CD14-positive monocyte (primary cell): ENCODE results near the gene CACTIN. TPM values are rescaled to one million over a fixed set of nuclear protein-coding genes. Genes with fewer than 3 reads are reported as not detected.

Experiments
- DNase-seq, 3 donors: peaks; one replicate each; pipeline ENCODE4 v3.0.0-alpha.2; 2011 to 2022
- H2AFZ ChIP-seq: 2 replicates; pipeline ENCODE4 v1.6.0; 2012; ENCODE audit warnings: mild to moderate bottlenecking, low read depth, low read length, inconsistent platforms; ENCODE audit not compliant: insufficient read depth, poor library complexity, severe bottlenecking
- H3K27ac ChIP-seq, 2 donors: 1 replicate in 1 of 2; 2 replicates in 1 of 2; pipeline ENCODE4 v1.5.1; 2012 to 2013; ENCODE audit warnings: low read length in 2 of 2, control low read depth in 1 of 2, inconsistent platforms in 1 of 2, low read depth in 1 of 2, mild to moderate bottlenecking in 1 of 2
- H3K27me3 ChIP-seq, 2 donors: one replicate each; pipeline versions ENCODE4 v1.6.0 to v1.6.1; 2011 to 2013; ENCODE audit warnings: low read length in 2 of 2; ENCODE audit not compliant: control insufficient read depth in 2 of 2, insufficient read depth in 2 of 2
- H3K36me3 ChIP-seq, 2 donors: replicated peaks in 1 of 2; 1 replicate in 1 of 2; 2 replicates in 1 of 2; pipeline versions ENCODE4 v1.5.1 to v1.6.1; 2012 to 2013; ENCODE audit warnings: low read length in 2 of 2, control low read depth in 1 of 2, inconsistent platforms in 1 of 2, mild to moderate bottlenecking in 1 of 2; ENCODE audit not compliant: insufficient read depth in 2 of 2, control insufficient read depth in 1 of 2
- H3K4me1 ChIP-seq, 2 donors: 1 replicate in 1 of 2; 2 replicates in 1 of 2; pipeline versions ENCODE4 v1.5.1 to v1.6.1; 2012 to 2013; ENCODE audit warnings: low read length in 2 of 2, control low read depth in 1 of 2, inconsistent platforms in 1 of 2, mild to moderate bottlenecking in 1 of 2, moderate library complexity in 1 of 2; ENCODE audit not compliant: insufficient read depth in 2 of 2, control insufficient read depth in 1 of 2
- H3K4me2 ChIP-seq: replicated peaks from 2 replicates; pipeline ENCODE3; 2012; ENCODE audit warnings: low read length, moderate library complexity, mild to moderate bottlenecking; ENCODE audit not compliant: poor library complexity, severe bottlenecking; ENCODE audit errors: extremely low read depth
- H3K4me3 ChIP-seq, 3 experiments: fragments of 200-600 bp in 1 of 3; sonication (generic) in 1 of 3; replicated peaks in 1 of 3; 1 replicate in 2 of 3; 2 replicates in 1 of 3; pipeline ENCODE4 v1.5.1; 2011 to 2013; ENCODE audit warnings: low read length in 3 of 3, mild to moderate bottlenecking in 3 of 3, control low read depth in 2 of 3, low read depth in 2 of 3, inconsistent platforms in 1 of 3, moderate library complexity in 1 of 3
- H3K79me2 ChIP-seq: 2 replicates; pipeline ENCODE4 v1.6.0; 2012; ENCODE audit warnings: mild to moderate bottlenecking, control low read depth, inconsistent platforms, low read length, moderate library complexity; ENCODE audit not compliant: insufficient read depth
- H3K9ac ChIP-seq: 2 replicates; pipeline ENCODE4 v1.6.0; 2017; ENCODE audit warnings: low read length, mild to moderate bottlenecking; ENCODE audit not compliant: insufficient read depth, poor library complexity, severe bottlenecking
- H3K9me3 ChIP-seq, 2 donors: replicated peaks in 1 of 2; 1 replicate in 1 of 2; 2 replicates in 1 of 2; pipeline versions ENCODE4 v1.5.1 to v1.6.1; 2012 to 2013; ENCODE audit warnings: low read length in 2 of 2, control low read depth in 1 of 2; ENCODE audit not compliant: control insufficient read depth in 1 of 2, insufficient read depth in 1 of 2
- H4K20me1 ChIP-seq: 2 replicates; pipeline ENCODE4 v1.6.0; 2012; ENCODE audit warnings: mild to moderate bottlenecking, low read length, control low read depth, moderate library complexity; ENCODE audit not compliant: insufficient read depth
- H3K27ac Mint-ChIP-seq, 7 donors: one replicate each; pipeline ENCODE4 v1.8.0; 2020; ENCODE audit warnings: mild to moderate bottlenecking in 7 of 7, mixed read lengths in 7 of 7, moderate library complexity in 6 of 7, inconsistent platforms in 2 of 7
- H3K27me3 Mint-ChIP-seq, 3 donors: one replicate each; pipeline ENCODE4 v1.8.0; 2021 to 2022; ENCODE audit warnings: low read depth in 3 of 3, mild to moderate bottlenecking in 3 of 3, mixed read lengths in 3 of 3, moderate library complexity in 3 of 3, inconsistent platforms in 1 of 3
- H3K36me3 Mint-ChIP-seq, 2 donors: one replicate each; pipeline ENCODE4 v1.8.0; 2020; ENCODE audit warnings: mixed read lengths in 2 of 2, inconsistent platforms in 1 of 2, mild to moderate bottlenecking in 1 of 2
- H3K4me1 Mint-ChIP-seq: one replicate; pipeline ENCODE4 v1.8.0; 2020; ENCODE audit warnings: mild to moderate bottlenecking, mixed read lengths
- H3K4me3 Mint-ChIP-seq, 2 donors: one replicate each; pipeline ENCODE4 v1.8.0; 2020; ENCODE audit warnings: mild to moderate bottlenecking in 2 of 2, mixed read lengths in 2 of 2, moderate library complexity in 1 of 2
- H3K9me3 Mint-ChIP-seq, 7 donors: one replicate each; pipeline ENCODE4 v1.8.0; 2020 to 2022; ENCODE audit warnings: mixed read lengths in 7 of 7, mild to moderate bottlenecking in 6 of 7, moderate library complexity in 6 of 7, inconsistent platforms in 2 of 7
- WGBS: methylation state at CpG from one replicate; pipeline ENCODE4 v1.1.5; 2013; ENCODE audit warnings: missing lambda C conversion rate; ENCODE audit not compliant: insufficient coverage; 5-methylcytosine and 5-hydroxymethylcytosine counted together
- intact Hi-C, 2 donors: fragments of 100-400 bp; cut with micrococcal nuclease; formaldehyde crosslinking; loops; one replicate each; pipeline versions ENCODE4 v1.15.0 to v1.15.1; 2023
- polyA plus RNA-seq, 3 donors: library from polyadenylated mRNA; depleted of rRNA in 1 of 3; unstranded in 2 of 3; stranded (reverse) in 1 of 3; fragments of 300-500 nt in 2 of 3; fragments of >200 nt in 1 of 3; fragmentation: Illumina TruSeq in 2 of 3; gene quantifications; 1 replicate in 2 of 3; 2 replicates in 1 of 3; pipeline ENCODE4 v1.2.3, GENCODE V29; 2012 to 2021
- TF ChIP-seq, protein P1 (sequence below): fragments of 200-600 bp; IDR thresholded peaks from one replicate; pipeline ENCODE4 v1.8.0; 2022; ENCODE audit warnings: antibody characterized with exemption, mild to moderate bottlenecking

Gene CACTIN
- polyA plus RNA-seq, 3 donors: 2.5 to 19.4 (median 3.0) TPM

- peaks cover 32 to 68% of the 10 kb centered on the region in 2 donors for H3K36me3 Mint-ChIP-seq
- H3K4me1 ChIP-seq: no peaks in the 10 kb centered on the region
- no peaks in the 10 kb centered on the region for H3K79me2 ChIP-seq
- no peaks in the 10 kb centered on the region for H3K4me1 Mint-ChIP-seq
- H3K27me3 Mint-ChIP-seq: peaks cover 0 to 2% (median 2%) of the 10 kb centered on the region in 3 donors
- peaks cover 55% of the 10 kb centered on the region in 2 donors for H3K36me3 ChIP-seq
- H3K9me3 ChIP-seq: no peaks in the 10 kb centered on the region
- no peak overlapping the region for H3K4me3 ChIP-seq
- 96% methylated on average over 19 of the region's 19 CpGs for WGBS
- H3K9ac ChIP-seq: no peak overlapping the region
- no peak for DNase-seq
- H3K27ac ChIP-seq: no peak overlapping the region
- H2AFZ ChIP-seq: no peak overlapping the region
- intact Hi-C loops: no loop called here
- H3K27ac Mint-ChIP-seq: peak overlapping the region in 1 of 7 donors; percentile 64
- TF ChIP-seq, protein P1, sequence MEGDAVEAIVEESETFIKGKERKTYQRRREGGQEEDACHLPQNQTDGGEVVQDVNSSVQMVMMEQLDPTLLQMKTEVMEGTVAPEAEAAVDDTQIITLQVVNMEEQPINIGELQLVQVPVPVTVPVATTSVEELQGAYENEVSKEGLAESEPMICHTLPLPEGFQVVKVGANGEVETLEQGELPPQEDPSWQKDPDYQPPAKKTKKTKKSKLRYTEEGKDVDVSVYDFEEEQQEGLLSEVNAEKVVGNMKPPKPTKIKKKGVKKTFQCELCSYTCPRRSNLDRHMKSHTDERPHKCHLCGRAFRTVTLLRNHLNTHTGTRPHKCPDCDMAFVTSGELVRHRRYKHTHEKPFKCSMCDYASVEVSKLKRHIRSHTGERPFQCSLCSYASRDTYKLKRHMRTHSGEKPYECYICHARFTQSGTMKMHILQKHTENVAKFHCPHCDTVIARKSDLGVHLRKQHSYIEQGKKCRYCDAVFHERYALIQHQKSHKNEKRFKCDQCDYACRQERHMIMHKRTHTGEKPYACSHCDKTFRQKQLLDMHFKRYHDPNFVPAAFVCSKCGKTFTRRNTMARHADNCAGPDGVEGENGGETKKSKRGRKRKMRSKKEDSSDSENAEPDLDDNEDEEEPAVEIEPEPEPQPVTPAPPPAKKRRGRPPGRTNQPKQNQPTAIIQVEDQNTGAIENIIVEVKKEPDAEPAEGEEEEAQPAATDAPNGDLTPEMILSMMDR: no peak
- H3K9me3 Mint-ChIP-seq: no peaks in the 10 kb centered on the region
- H4K20me1 ChIP-seq: no peaks in the 10 kb centered on the region
- H3K4me2 ChIP-seq: no peak overlapping the region
- no peak overlapping the region for H3K4me3 Mint-ChIP-seq
- H3K27me3 ChIP-seq: no peaks in the 10 kb centered on the region
Observed at GRCh38 chr19:3634496-3635045, 8.0 kb upstream of the CACTIN start.

- TF ChIP-seq, protein P1: no peak
- no peaks in the 10 kb centered on the region for H3K27me3 ChIP-seq
- no peaks in the 10 kb centered on the region for H3K79me2 ChIP-seq
- H3K9me3 ChIP-seq: no peaks in the 10 kb centered on the region
- no peak overlapping the region for H3K4me2 ChIP-seq
- DNase-seq: no peak
- no peaks in the 10 kb centered on the region for H3K4me1 ChIP-seq
- Mint-ChIP-seq H3K36me3 (peaks cover 24 to 58% of the 10 kb centered on the region in 2 donors), H3K4me1 (no peaks in the 10 kb centered on the region), H3K27ac (peak overlapping the region in 1 of 7 donors; percentile 64), H3K9me3 (no peaks in the 10 kb centered on the region), H3K27me3 (peaks cover 0 to 2% (median 2%) of the 10 kb centered on the region in 3 donors), H3K4me3 (no peak overlapping the region)
- peaks cover 45 to 46% of the 10 kb centered on the region in 2 donors for H3K36me3 ChIP-seq
- no peaks in the 10 kb centered on the region for H4K20me1 ChIP-seq
- no peak overlapping the region for H2AFZ ChIP-seq
- intact Hi-C loops: no loop called here
- H3K9ac ChIP-seq: no peak overlapping the region
- H3K4me3 ChIP-seq: no peak overlapping the region
- no peak overlapping the region for H3K27ac ChIP-seq
- WGBS: 97% methylated on average over 11 of the region's 22 CpGs
Observed at GRCh38 chr19:3633559-3633988, 7.0 kb upstream of the CACTIN start.
